HG03565 (cell line): Measurements from ENCODE around the gene FAM13A.
"Not testable (repeated sequence)": the region's sequence is repeated elsewhere in the genome, so short reads cannot be mapped to it uniquely, and the experiment has no call there.

Source experiments
- ATAC-seq: cut with Tn5 transposase; IDR thresholded peaks from one replicate; pipeline ENCODE4 v1.9.1; 2021; ENCODE audit warnings: mild to moderate bottlenecking, moderate library complexity; ENCODE audit not compliant: unreplicated experiment

FAM13A gene

DNA sequence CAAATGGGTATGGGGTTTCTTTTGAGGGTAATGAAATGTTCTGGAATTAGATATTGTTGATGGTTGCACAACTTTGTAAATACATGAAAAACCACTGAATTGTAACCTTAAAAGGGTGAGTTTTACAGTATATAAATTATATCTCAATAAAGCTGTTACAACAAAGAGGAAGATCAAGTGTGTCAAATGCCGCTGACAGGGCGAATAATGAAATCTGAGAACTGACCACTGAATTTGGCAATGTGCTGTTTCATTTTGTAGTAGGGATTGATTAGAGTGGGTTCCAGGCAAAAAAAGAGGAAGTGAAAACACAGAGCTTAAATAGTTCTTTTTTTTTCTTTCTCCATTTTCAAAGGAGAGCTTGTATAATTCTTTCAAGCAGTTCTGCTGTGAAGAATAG, 198.2 kb downstream of the FAM13A start:
- ATAC-seq, result peak; percentile 95

DNA sequence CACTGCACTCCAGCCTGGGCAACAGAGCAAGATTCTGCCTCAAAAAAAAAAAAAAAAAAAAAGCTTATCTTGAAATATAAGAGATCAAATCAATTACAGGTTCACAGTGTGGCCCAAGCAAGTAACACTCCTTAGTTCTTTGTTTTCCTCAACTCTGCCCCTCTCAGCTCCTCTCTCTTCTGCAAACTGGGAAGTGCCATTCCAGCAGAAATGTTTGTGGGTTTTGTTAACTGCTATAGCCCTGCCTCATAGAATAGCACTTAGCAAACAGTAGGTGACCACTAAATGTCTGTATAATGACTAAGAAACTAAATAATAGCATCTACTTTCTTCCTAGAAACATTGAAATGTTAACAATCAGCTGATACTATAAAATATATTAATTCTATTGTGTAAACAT, 199.4 kb downstream of the FAM13A start:
- no peak for ATAC-seq

DNA sequence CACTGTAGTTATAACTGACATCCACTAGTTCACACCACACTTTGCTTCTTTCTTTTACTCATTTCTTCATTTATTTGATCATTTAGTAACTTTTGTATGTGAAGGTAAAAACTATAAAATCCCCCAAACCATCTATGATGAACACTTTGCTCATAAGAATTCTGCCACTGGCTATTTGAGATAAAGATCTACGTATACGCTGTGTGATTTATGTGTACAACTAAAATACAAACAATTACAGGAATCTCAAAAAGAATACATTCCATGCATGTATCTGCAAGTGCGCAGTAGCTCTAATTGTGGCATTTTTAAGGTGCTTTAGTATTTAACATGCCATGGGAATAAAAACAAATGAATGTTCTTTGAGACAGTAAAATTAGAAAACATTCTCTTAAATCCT, 202.5 kb downstream of the FAM13A start:
- no peak for ATAC-seq

DNA sequence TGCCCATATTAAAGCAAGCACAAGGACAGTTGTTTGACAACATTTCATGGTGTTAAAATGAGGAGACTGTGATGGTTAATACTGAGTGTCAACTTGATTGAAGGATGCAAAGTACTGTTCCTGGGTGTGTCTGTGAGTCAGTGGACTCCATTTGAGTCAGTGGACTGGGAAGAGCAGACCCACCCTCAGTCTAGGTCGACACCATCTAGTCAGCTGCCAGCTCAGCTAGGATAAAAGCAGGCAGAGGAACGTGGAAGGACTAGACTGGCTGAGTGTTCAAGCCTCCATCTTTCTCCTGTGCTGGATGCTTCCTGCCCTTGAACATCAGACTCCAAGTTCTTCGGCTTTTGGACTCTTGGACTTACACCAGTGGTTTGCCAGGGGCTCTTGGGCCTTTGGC, 203.4 kb downstream of the FAM13A start:
- not testable (repeated sequence) for ATAC-seq

DNA sequence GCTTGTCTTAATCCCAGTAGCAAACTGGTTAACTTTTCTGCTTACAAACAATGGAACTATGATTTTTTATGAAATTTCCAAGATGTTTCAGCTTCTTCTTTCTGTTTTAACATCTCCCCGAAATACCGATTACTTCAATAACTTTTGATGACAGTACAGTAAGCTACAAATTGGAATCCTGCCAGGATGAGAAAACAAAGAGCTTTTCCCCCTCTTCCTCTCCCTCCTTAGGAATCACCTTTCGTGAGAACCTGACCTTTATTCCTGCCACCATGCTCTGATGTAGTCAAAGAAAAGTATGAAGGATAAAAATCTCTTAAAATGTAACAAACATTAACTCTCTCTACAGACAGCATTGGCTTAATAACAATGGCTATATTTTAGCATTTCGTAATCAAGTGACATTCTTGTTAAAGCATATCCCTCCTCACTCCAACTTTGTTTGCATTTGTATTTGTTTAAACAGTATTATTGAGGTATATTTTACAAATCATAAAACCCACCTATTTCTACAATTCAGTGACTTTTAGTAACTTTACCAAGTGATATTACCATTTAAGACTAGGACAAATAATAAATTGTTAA, 210.7 kb downstream of the FAM13A start:
- ATAC-seq, result no peak

DNA sequence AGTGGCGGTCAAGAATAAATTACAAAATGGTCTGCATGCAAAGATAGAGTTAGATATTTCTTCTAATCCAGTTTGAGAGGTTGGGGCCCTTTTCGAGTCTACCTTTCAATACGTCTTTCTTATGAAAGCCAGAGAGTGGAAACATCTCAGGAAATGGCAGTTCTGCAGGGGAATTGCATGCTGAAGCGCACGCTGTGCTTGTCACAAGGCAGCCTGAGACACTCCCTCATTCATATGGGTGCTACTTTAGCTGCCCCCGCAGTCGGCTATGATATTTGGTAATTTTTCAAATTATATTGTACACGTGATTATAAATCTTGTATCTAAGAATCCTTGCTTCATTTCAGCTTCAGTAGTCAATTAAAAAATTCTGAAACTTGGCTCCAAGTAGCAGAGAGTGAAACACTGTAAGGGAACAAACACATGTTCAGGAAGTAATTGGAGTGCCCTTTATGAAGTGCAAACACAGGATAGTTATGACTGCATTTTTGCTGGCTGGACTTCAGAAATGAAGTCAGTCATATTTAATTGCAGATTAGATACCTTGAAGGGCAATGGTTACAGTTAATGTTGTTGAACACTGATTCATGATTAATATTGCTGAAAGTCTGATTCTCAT, 213.8 kb downstream of the FAM13A start:
- no peak for ATAC-seq

DNA sequence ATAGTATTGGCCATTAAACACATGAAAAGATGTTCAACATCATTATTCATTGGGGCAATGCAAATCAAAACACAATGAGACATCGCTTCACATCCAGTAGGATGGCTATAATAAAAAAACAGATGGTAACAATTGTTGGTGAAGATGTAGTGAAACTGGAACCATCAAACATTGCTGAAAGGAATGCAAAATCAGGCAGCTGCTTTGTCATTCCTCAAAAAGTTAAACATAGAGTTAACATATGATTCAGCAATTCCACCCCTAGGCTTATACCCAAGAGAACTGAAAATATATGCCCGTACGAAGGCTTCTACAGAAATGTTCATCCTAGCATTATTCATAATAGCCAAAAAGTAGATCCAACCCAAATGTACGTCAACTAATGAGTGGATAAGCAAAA, 215.3 kb downstream of the FAM13A start:
- ATAC-seq, result no peak

DNA sequence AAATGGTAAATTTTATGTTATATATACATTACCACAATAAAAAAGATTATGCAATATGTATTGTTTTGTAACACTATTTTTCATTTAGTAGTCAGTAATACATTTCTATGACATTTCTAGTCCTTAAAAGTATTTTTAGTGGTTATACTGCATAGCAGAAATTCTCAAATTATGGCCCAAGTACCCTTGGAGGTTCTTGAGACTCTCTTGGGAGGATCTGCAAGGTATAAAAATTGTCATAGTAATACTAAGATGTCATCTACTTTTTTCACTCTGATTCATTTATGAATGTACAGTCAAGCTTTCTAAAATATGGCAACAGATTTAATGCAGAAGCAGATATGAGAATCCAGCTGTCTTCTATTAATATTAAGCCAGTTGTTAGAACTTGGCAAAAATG, 220.8 kb downstream of the FAM13A start:
- ATAC-seq, result no peak

DNA sequence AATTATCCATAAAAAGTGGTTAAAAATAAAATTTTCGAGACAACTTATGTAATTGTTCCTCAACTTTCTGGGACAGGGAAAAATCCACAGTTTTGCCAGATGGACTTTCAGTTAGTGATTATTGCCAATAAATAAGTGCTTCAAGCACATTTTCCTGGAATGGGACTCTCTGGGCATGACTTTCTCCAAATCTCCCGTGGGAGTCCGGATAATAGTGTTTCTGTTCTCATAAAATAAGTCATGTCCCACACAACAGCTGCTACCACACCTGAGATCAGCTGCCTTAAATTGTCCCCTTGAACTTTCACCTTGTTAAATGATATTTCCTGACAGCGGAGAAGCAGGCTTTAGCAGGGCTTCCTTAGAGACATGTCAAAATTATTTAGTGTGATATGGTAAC, 226.0 kb downstream of the FAM13A start:
- no peak for ATAC-seq

DNA sequence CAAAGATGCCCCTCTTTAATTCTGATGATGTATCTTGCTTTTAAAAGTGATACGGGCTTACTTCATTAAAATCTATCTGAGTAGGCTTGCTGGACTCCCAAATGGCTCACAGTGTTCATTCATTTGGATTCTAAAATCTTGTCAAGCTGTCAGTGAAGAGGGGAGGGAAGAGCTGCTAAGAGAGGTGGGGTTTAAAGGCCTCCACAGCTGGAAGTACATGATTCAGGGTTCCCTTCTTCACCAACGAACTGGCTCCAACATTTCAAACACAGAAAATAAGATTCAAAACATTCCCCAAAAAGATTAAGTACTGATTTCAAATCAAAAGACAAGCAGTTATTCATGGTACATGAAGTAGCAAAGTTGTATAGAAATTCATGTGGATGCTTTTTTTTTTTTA, 226.4 kb downstream of the FAM13A start:
- ATAC-seq, result no peak

DNA sequence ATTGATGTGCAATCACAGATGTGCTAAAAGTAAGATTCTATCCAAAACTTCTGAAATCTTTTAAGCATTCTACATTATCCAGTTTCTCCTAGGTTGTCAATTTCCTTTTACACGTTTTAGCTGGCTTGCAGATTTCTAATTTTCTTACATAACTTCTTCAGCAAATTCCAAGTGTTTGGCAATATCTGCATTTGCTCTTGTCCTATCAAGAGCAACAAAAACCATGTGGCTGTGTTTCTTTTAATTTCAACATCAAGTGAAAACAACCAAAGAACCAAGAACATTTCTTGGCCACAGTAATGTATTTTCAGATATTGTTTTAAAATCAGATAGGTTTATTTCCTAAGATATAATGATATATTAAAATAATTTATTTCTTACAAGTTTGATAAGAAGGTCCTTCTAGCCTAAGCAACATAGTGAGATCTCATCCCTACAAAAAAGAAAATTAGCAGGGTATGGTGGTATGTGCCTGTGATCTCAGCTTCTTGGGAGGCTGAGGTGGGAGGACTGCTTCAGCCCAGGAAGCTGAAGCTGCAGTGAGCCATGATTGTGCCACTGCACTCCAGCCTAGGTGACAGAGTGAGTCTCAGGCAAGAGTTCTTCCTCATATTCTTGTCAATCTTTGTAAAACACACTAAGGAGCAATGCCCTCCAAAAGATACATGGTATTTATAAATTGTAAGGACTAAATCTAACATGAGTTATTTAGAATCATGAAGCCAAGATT, 228.0 kb downstream of the FAM13A start:
- no peak for ATAC-seq

DNA sequence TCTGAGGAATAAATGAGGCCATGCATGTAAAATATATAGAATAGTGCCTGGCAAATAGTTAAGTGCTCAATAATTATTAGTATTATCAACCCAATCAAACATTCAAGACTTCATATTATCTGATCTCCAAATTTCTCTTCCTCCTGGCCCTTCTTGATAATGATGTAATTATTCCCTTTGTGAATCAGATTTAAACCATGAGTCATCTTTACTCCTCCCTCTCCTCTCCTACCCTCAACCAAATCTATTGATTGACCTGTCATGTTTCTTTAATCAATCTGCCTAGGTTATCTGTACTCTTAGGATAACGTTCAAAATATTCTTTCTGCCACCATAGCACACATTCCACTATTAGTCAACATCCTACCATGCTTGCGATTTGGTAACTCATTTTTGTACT, 229.5 kb downstream of the FAM13A start:
- no peak for ATAC-seq

DNA sequence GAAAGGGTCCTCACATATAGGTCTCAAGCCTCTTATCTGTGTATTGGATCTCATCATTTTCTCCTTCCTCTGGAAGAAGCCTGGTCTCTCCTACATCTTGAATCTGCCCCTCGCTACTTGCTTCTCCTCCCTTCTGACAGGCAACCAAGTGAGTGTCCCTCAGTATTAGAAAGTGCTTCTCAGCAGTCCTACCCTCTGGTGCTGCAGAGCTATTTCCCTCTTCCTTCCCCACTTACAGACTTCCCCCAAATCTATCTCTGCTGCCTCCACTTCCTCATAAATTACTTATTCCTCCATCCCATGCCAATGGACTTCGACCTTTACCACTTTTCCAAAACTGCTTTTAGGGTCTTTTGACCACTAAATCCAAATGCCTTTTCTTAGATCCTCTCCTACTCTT, 230.2 kb downstream of the FAM13A start:
- ATAC-seq, result no peak

DNA sequence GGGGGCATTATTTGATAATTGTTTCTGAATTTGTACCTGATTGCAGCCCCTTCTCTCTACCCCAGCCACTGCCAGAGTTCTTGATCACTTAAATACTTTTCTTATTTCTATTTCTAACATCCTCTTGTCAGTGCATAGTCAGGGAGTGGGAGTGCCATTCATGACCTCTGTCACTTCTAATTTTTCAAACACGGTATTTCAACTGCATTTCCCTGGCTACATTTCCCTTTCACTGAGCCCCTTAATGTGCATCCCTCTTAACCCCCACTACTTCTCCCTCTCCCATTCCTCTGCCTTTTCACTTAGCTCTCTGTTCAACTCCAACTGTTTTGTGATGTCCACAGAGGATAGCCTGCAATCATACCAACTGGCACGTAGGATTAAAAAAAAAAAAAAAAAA, 231.1 kb downstream of the FAM13A start:
- ATAC-seq, result no peak

DNA sequence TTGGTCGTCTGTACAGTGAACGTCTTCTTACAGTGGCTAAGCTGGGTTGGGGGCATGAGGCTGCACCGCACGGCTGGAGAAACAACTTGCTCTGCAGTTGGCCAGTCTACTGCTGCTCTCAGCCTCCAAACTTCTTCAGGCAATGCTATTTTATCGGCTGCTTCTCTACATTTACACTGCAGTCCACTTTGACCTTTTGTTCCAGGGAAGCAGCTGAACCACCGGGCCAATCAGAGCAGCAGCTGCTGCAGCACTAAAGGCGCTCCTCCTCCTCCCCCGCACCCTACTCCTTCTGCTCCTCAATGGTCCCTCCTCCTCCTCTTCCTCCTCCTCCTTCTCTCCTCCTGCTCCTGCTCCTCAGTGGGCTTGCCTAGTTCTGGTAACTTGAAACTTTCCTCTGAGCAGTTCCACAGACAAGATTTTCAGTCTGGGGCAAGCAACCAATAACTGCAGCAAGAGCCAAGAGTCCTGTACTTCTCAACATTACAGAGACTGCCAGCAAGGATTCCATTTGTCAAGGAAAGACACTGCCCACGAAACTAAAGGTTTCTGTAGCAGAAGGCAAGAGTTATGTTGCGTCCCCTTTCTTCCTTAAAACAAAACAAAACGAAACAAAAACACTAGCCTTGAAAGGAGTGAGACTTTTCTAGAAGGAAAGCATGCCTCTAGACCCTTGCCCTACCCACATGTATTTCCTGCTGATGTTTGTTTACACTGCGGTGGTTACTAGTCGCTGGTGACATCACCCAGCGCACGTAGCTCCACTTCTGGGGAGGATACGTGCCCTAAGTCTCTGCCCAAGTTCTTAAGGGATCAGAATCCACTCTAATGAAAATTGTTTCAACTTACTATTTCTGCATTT, 233.7 kb downstream of the FAM13A start:
- peak; percentile 94 for ATAC-seq

DNA sequence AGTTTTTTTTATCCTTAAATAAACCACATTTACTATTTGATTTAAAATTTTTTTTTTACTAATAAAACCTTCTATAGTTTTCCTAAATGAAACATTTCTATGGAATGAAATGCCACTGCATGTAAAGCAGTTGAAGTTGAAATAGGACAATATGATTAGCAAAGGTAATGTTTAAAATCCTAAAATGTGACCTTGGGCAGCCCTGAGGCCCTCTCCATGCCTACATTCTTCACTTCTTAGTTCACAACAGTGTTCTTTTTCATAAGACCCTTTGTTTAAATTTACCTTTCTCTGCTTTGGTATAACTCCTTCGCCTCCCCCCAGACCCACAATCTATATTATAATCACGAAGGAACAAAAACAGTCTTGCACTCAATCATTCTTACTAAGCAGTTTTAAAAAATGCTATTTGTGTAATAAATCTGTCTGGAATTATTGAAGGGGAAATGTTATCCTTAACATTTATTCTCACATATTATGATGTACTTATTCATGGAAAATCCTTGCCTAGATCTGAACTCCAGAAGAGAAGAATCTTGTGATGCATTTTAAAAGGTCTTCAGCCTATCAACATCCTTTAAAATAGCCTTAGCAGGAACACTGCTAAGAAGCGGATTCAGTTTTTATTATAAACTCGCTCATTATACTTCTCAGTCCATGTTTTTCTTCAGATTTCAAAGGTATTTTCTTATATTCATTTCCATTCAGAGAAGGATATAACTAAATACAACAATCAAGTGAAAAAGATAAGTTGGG, 234.8 kb downstream of the FAM13A start:
- no peak for ATAC-seq

DNA sequence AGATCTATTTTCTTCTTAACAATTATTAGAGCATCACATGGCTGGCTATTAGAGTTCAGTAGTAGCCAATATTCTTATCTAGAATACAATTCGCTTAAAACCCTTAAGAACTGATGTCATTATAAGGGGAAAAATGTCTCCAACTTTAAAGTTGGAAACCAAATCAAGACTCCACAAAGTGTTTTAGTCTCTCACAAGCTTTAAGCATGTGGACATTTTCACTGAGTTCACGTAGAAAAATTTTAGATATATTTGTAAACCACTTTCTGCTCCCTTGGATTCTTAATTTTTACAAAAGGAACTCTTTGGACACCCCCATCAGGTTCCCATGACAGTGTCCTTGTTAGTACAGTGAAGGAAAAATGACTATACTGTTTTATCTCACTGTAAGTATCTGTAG, 235.5 kb downstream of the FAM13A start:
- ATAC-seq, result no peak

DNA sequence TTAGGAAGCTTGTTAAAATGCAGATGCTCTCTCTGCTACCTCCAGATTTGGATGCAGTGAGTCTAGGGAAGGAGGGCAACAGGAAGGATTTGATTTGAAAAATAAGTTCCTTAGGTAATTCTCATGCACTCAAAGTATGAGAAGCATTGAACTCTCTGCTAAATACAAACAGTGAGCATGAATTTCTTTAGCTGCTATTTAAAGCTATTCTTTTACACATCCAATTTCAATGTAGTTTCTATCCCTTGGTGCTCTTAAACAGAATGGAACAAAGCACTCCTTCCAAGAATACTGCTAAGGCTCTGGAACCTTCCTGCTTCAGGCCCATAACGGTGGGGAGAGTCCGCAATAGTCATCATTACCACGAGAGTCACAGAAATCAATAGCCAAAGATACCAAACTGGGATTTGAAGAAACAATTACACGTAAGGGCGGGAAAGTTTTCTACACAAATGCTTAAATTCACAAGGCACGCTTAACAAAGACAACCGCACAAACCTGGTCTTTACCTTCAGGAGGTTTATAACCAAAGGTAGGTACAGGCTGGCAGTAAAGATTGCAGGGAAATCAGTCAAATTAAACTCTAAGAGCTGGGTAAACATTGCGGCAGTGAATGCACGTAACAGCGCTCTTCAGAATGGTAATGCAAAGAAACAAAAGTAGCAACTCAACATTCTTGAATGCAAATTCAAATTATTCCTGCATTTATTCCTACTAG, 236.1 kb downstream of the FAM13A start:
- no peak for ATAC-seq

DNA sequence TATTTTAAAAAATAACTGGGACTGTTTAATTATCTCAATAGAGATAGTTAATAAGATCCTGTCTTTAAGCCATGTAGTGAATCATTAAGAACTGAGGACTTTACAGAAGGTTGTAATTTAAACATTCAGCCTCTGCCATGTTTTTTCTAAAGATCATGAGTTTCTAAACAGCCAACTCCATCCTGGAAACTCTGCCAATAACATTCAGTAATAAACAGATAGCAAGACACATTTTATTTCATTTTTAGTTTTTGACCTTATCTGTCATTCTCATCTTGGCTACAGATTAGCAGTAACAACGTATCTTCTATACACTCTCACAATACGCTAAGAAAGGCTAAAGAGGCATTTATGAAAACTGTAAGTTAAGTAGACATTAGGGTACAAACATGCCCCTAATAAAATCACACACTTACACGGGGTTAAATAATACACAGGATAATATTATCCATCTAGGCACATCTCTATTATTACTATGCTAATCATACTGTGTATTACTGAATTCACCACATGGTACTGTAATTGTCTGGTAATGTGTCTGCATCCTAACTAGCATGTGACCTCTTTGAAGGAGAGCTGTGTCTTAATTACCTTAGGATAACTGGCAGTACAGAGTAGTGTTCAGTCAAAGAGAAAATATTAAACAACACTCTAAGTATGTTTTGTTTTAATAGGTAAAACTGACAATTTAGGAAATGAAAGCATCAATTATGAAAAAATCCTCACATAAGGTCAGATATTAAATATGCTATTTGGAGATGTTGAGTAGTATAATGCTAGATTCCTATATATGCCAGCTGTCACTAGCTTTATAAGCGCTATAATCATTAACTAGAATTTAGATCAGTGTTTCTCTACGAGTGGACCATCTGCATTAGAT, 236.9 kb downstream of the FAM13A start:
- no peak for ATAC-seq
